ENCODE measurements around the gene C6orf118. TPM values are rescaled to one million over a fixed set of nuclear protein-coding genes. Genes with fewer than 3 reads are reported as not detected.

The C6orf118 gene
- total and polyA plus RNA-seq, 2 of the 13 experiments (the other 11 are each of a cell fraction or from before 2014, with no cell fraction given): not detected

DNA sequence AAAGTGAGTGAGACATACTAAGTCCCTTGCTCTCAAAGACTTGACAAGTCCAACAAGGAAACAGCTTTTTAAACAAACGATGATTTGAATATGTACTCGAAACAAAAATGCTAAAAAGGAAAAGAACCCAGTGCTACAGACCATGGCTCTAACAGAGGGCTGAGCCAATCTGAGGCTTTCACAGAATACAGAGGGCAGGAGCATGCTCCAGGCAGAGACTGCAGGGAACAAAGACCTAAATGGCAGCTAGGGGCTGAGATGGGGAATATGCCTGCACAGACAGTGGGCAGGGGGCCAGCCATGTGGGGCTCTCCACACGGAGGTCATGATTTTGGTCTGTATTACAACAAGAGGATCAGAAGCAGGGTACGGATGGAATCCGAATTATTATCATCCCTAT is 31.1 kb upstream of the C6orf118 start:
- peaks cover 49% of the 10 kb centered on the region for H3K9me3 ChIP-seq (ENCODE audit: low read length)
- no peak overlapping the region for H3K9ac ChIP-seq (ENCODE audit: insufficient read depth, low read depth, low read length)
- ATAC-seq (no peak), DNase-seq (ENCODE audit: low spot score) (no peak), FAIRE-seq (no peak)
- no peaks in the 10 kb centered on the region for H3K36me3 ChIP-seq (replicated peaks in 1 of 2; ENCODE audit: control insufficient read depth in 1 of 2, insufficient read depth in 2 of 2, low read length in 2 of 2)
- CTCF ChIA-PET (ENCODE audit: low intra/inter-chr PET ratio, low total read pairs): no interaction called here
- H3K4me2 ChIP-seq (ENCODE audit: low read depth, low read length): no peak overlapping the region
- TF ChIP-seq SAFB2 (CRISPR knock-in tag; IDR thresholded peaks at IDR 0.05; ENCODE audit: borderline replicate concordance, low read depth) (no peak), ZNF775 (CRISPR knock-in tag; IDR thresholded peaks at IDR 0.05; ENCODE audit: borderline replicate concordance) (no peak), ZNF703 (CRISPR knock-in tag; IDR thresholded peaks at IDR 0.05; ENCODE audit: borderline replicate concordance) (no peak), ZNF672 (CRISPR knock-in tag; IDR thresholded peaks at IDR 0.05) (no peak), SIN3B (IDR thresholded peaks at IDR 0.05; ENCODE audit: low read length) (no peak), ZNF225 (CRISPR knock-in tag; IDR thresholded peaks at IDR 0.05) (no peak), ZNF451 (CRISPR knock-in tag; IDR thresholded peaks at IDR 0.05) (no peak), ZNF335 (CRISPR knock-in tag; IDR thresholded peaks at IDR 0.05) (no peak)
- TF ChIP-seq, protein P1, sequence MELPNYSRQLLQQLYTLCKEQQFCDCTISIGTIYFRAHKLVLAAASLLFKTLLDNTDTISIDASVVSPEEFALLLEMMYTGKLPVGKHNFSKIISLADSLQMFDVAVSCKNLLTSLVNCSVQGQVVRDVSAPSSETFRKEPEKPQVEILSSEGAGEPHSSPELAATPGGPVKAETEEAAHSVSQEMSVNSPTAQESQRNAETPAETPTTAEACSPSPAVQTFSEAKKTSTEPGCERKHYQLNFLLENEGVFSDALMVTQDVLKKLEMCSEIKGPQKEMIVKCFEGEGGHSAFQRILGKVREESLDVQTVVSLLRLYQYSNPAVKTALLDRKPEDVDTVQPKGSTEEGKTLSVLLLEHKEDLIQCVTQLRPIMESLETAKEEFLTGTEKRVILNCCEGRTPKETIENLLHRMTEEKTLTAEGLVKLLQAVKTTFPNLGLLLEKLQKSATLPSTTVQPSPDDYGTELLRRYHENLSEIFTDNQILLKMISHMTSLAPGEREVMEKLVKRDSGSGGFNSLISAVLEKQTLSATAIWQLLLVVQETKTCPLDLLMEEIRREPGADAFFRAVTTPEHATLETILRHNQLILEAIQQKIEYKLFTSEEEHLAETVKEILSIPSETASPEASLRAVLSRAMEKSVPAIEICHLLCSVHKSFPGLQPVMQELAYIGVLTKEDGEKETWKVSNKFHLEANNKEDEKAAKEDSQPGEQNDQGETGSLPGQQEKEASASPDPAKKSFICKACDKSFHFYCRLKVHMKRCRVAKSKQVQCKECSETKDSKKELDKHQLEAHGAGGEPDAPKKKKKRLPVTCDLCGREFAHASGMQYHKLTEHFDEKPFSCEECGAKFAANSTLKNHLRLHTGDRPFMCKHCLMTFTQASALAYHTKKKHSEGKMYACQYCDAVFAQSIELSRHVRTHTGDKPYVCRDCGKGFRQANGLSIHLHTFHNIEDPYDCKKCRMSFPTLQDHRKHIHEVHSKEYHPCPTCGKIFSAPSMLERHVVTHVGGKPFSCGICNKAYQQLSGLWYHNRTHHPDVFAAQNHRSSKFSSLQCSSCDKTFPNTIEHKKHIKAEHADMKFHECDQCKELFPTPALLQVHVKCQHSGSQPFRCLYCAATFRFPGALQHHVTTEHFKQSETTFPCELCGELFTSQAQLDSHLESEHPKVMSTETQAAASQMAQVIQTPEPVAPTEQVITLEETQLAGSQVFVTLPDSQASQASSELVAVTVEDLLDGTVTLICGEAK (IDR thresholded peaks at IDR 0.05): no peak
- TF ChIP-seq, protein P1 (CRISPR knock-in tag; IDR thresholded peaks at IDR 0.05): no peak
- TF ChIP-seq, protein P2, sequence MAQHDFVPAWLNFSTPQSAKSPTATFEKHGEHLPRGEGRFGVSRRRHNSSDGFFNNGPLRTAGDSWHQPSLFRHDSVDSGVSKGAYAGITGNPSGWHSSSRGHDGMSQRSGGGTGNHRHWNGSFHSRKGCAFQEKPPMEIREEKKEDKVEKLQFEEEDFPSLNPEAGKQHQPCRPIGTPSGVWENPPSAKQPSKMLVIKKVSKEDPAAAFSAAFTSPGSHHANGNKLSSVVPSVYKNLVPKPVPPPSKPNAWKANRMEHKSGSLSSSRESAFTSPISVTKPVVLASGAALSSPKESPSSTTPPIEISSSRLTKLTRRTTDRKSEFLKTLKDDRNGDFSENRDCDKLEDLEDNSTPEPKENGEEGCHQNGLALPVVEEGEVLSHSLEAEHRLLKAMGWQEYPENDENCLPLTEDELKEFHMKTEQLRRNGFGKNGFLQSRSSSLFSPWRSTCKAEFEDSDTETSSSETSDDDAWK (CRISPR knock-in tag; IDR thresholded peaks at IDR 0.05): no peak
- BruUV-seq (replicated peaks): no TSS peak
- H4K20me1 ChIP-seq (ENCODE audit: insufficient read depth, low read length): no peaks in the 10 kb centered on the region
- POLR2A ChIA-PET: no interaction called here
- in situ Hi-C loops (cut with HindIII; ENCODE audit: extremely low pct_ligation_motif_present, low pct_unique_long_range_greater_than_20kb) (no loop called here), intact Hi-C loops (cut with micrococcal nuclease; ENCODE audit: unreplicated experiment) (no loop called here)
- H3K27ac ChIP-seq (ENCODE audit: extremely low read length, insufficient read depth, low read length): no peak overlapping the region
- H2AFZ ChIP-seq (ENCODE audit: low read length): no peak overlapping the region
- H3K4me3 ChIP-seq (replicated peaks in 1 of 3; ENCODE audit: insufficient read depth in 1 of 3, low read depth in 2 of 3, low read length in 3 of 3): no peak overlapping the region
- H3K27me3 ChIP-seq (ENCODE audit: control insufficient read depth in 1 of 2, insufficient read depth in 2 of 2, low read length in 2 of 2): no peaks in the 10 kb centered on the region
- H3K4me1 ChIP-seq (ENCODE audit: insufficient read depth, low read length): no peaks in the 10 kb centered on the region
- under 1% methylated on average over 5 of the region's 5 CpGs for WGBS (ENCODE audit: low lambda C conversion rate)
- no peaks in the 10 kb centered on the region for H3K79me2 ChIP-seq (ENCODE audit: insufficient read depth, low read length)
